ENCODE measurements around the gene MCM9. TPM values are rescaled to one million over a fixed set of nuclear protein-coding genes. Genes with fewer than 3 reads are reported as not detected.
A peak's percentile ranks its signal among the peaks of the same experiment; 100 is the strongest.

Gene MCM9
- total RNA-seq, 1 donor: 11.4 TPM

- TF ChIP-seq CTCF (IDR thresholded peaks at IDR 0.05; ENCODE audit: insufficient read depth, low read length): no peak
- DNase-seq (ENCODE audit: low read depth): peak; percentile 18
- peak overlapping the region; percentile 87 for H3K4me3 ChIP-seq (ENCODE audit: low read depth, low read length)
Measured at GRCh38 chr6:118892355-118892991, 42.5 kb downstream of the MCM9 start.

GRCh38 chr6:118890997-118891790 is 43.8 kb downstream of the MCM9 start:
- no peak for TF ChIP-seq CTCF (IDR thresholded peaks at IDR 0.05; ENCODE audit: insufficient read depth, low read length)
- no peak overlapping the region for H3K4me3 ChIP-seq (ENCODE audit: low read depth, low read length)
- DNase-seq (ENCODE audit: low read depth): peak; percentile 10

- no peak overlapping the region for H3K4me3 ChIP-seq (ENCODE audit: low read depth, low read length)
- DNase-seq (ENCODE audit: low read depth): no peak
- no peak for TF ChIP-seq CTCF (IDR thresholded peaks at IDR 0.05; ENCODE audit: insufficient read depth, low read length)
Measured at GRCh38 chr6:118889163-118889562, 45.8 kb downstream of the MCM9 start.

GRCh38 chr6:118886641-118887040 is 48.3 kb downstream of the MCM9 start:
- no peak for DNase-seq (ENCODE audit: low read depth)
- no peak overlapping the region for H3K4me3 ChIP-seq (ENCODE audit: low read depth, low read length)
- TF ChIP-seq CTCF (IDR thresholded peaks at IDR 0.05; ENCODE audit: insufficient read depth, low read length): no peak

- H3K4me3 ChIP-seq (ENCODE audit: low read depth, low read length): no peak overlapping the region
- no peak for DNase-seq (ENCODE audit: low read depth)
- TF ChIP-seq CTCF (IDR thresholded peaks at IDR 0.05; ENCODE audit: insufficient read depth, low read length): no peak
Measured at GRCh38 chr6:118882314-118882905, 52.5 kb downstream of the MCM9 start.

GRCh38 chr6:118881440-118882313 is 53.3 kb downstream of the MCM9 start:
- TF ChIP-seq CTCF (IDR thresholded peaks at IDR 0.05; ENCODE audit: insufficient read depth, low read length): no peak
- no peak for DNase-seq (ENCODE audit: low read depth)
- H3K4me3 ChIP-seq (ENCODE audit: low read depth, low read length): no peak overlapping the region
